ENCODE measurements around the gene AIG1.

AIG1 gene

DNA sequence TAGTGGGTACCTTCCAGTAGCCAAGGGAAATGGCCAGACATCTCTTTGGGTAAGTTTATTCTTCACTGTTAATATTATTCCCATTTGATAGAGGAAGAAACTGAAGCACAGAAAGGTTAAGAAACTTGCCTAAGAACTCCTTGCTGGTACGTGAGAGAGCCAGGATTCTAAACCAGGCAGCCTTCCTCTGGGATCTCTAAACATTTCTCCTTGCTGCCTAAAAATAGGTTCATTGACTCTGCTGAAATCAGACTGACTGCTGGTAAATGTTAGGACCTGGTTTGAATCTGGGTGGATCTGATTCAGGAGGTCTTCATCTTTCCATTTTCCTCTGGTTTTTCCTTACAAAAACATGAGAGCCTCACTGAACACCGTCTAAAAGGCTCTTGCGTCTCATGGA lies 186.9 kb downstream of the AIG1 start:
- no peak overlapping the region for H3K27ac ChIP-seq (ENCODE audit: poor library complexity, severe bottlenecking)
- no peaks in the 10 kb centered on the region for H3K27me3 ChIP-seq (ENCODE audit: insufficient read depth, poor library complexity, severe bottlenecking)
- H3K9me3 ChIP-seq (ENCODE audit: severe bottlenecking), result no peaks in the 10 kb centered on the region
- H3K4me1 ChIP-seq (ENCODE audit: insufficient read depth, poor library complexity, severe bottlenecking), result no peaks in the 10 kb centered on the region
- DNase-seq (ENCODE audit: low spot score) (no peak), ATAC-seq (ENCODE audit: low read depth) (no peak)
- H3K36me3 ChIP-seq (ENCODE audit: low read depth), result no peaks in the 10 kb centered on the region; the same call in 1 of the 2 replicates
- TF ChIP-seq, protein P1, sequence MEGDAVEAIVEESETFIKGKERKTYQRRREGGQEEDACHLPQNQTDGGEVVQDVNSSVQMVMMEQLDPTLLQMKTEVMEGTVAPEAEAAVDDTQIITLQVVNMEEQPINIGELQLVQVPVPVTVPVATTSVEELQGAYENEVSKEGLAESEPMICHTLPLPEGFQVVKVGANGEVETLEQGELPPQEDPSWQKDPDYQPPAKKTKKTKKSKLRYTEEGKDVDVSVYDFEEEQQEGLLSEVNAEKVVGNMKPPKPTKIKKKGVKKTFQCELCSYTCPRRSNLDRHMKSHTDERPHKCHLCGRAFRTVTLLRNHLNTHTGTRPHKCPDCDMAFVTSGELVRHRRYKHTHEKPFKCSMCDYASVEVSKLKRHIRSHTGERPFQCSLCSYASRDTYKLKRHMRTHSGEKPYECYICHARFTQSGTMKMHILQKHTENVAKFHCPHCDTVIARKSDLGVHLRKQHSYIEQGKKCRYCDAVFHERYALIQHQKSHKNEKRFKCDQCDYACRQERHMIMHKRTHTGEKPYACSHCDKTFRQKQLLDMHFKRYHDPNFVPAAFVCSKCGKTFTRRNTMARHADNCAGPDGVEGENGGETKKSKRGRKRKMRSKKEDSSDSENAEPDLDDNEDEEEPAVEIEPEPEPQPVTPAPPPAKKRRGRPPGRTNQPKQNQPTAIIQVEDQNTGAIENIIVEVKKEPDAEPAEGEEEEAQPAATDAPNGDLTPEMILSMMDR (IDR thresholded peaks at IDR 0.05; ENCODE audit: poor library complexity, severe bottlenecking), result no peak
- H3K4me3 ChIP-seq (ENCODE audit: severe bottlenecking), result no peak overlapping the region

DNA sequence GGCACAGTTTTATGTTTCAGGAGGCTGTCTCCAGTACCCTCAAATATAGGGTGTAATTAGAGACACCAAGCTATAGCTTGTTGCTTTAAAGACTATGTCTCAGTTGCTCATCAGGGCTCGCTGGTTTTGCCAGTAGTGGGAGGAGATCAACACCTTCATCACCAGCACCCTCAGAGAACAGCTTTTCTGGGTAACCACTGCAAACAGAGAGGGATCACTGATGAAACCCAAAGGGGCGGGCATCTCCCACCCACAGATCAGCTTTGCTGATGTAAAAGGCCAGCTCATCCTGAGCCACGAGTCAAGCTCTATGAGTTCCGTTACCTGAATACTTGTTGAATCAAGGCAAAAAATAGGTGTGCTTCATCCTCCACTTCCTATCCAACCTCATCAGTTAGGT lies 187.7 kb downstream of the AIG1 start:
- H3K27ac ChIP-seq (ENCODE audit: poor library complexity, severe bottlenecking), result no peak overlapping the region
- H3K36me3 ChIP-seq (ENCODE audit: low read depth), result no peaks in the 10 kb centered on the region; the same call in 1 of the 2 replicates
- H3K9me3 ChIP-seq (ENCODE audit: severe bottlenecking), result no peaks in the 10 kb centered on the region
- TF ChIP-seq, protein P1 (IDR thresholded peaks at IDR 0.05; ENCODE audit: poor library complexity, severe bottlenecking), result no peak
- ATAC-seq (ENCODE audit: low read depth), result no peak
- no peaks in the 10 kb centered on the region for H3K4me1 ChIP-seq (ENCODE audit: insufficient read depth, poor library complexity, severe bottlenecking)
- no peaks in the 10 kb centered on the region for H3K27me3 ChIP-seq (ENCODE audit: insufficient read depth, poor library complexity, severe bottlenecking)
- H3K4me3 ChIP-seq (ENCODE audit: severe bottlenecking), result no peak overlapping the region
- DNase-seq (ENCODE audit: low spot score), result no peak

DNA sequence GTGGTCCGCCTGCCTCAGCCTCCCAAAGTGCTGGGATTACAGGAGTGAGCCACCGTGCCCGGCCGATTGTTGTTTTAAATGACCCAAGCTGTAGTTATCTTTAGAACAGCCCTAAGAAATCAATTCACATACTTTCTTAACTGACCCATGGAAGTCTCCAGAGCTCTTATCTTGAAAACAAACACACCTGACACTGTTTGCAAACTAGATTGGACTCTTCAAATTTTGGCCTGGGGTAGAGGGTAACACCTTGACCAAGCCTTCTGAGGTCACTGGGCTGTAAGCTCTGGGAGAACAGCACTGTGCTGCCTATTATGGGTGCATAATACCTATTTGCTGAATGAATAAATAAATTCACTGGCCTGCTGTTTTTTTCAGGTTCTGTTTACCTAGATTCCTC lies 190.6 kb downstream of the AIG1 start:
- H3K27me3 ChIP-seq (ENCODE audit: insufficient read depth, poor library complexity, severe bottlenecking), result no peaks in the 10 kb centered on the region
- H3K27ac ChIP-seq (ENCODE audit: poor library complexity, severe bottlenecking), result no peak overlapping the region
- no peak overlapping the region for H3K4me3 ChIP-seq (ENCODE audit: severe bottlenecking)
- no peaks in the 10 kb centered on the region for H3K4me1 ChIP-seq (ENCODE audit: insufficient read depth, poor library complexity, severe bottlenecking)
- no peak for DNase-seq (ENCODE audit: low spot score)
- no peak for ATAC-seq (ENCODE audit: low read depth)
- no peaks in the 10 kb centered on the region for H3K9me3 ChIP-seq (ENCODE audit: severe bottlenecking)
- no peaks in the 10 kb centered on the region; the same call in 1 of the 2 replicates for H3K36me3 ChIP-seq (ENCODE audit: low read depth)
- TF ChIP-seq, protein P1 (IDR thresholded peaks at IDR 0.05; ENCODE audit: poor library complexity, severe bottlenecking), result no peak

DNA sequence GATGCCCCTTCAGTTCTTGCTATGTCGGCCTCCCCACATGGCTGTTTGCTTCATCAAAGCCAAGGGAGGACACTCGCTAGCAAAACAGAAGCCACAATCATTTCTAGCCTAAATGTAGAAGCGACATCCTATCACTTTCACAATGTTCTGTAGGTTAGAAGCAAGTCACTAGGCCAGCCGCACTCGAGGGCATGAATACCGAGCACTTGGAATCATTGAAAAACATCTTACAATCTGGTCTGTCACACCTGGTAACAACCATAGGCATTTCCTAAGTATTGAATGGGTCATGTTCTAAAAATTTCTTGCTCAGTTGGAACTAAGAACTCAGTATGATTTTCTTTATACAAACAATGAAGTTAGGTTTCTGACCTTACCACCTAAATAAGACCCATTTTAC lies 192.3 kb downstream of the AIG1 start:
- H3K4me3 ChIP-seq (ENCODE audit: severe bottlenecking), result no peak overlapping the region
- ATAC-seq (ENCODE audit: low read depth) (no peak), DNase-seq (ENCODE audit: low spot score) (no peak)
- TF ChIP-seq, protein P1 (IDR thresholded peaks at IDR 0.05; ENCODE audit: poor library complexity, severe bottlenecking), result no peak
- H3K9me3 ChIP-seq (ENCODE audit: severe bottlenecking), result no peaks in the 10 kb centered on the region
- no peaks in the 10 kb centered on the region for H3K27me3 ChIP-seq (ENCODE audit: insufficient read depth, poor library complexity, severe bottlenecking)
- no peaks in the 10 kb centered on the region; the same call in 1 of the 2 replicates for H3K36me3 ChIP-seq (ENCODE audit: low read depth)
- H3K27ac ChIP-seq (ENCODE audit: poor library complexity, severe bottlenecking), result no peak overlapping the region
- H3K4me1 ChIP-seq (ENCODE audit: insufficient read depth, poor library complexity, severe bottlenecking), result no peaks in the 10 kb centered on the region

DNA sequence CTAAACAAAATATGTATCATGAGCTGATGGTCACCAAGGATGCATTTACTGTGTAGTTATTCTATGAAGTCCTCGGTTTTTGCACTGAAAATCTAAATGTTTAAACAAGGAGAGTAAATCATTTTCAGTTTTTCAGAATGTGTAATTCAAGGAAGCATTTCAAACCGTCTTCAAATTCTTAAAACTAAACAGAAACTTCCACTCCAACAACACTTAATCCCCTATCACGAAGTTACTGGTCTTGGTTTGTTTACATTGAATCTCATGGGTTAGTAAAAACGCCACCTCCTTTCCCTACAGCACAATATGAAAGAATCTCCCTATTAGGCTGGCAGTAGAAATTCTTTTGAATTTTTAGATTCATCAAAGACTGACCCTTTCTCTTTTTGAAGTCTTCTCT lies 192.9 kb downstream of the AIG1 start:
- H3K9me3 ChIP-seq (ENCODE audit: severe bottlenecking), result no peaks in the 10 kb centered on the region
- no peak overlapping the region for H3K4me3 ChIP-seq (ENCODE audit: severe bottlenecking)
- TF ChIP-seq, protein P1 (IDR thresholded peaks at IDR 0.05; ENCODE audit: poor library complexity, severe bottlenecking), result no peak
- H3K27me3 ChIP-seq (ENCODE audit: insufficient read depth, poor library complexity, severe bottlenecking), result no peaks in the 10 kb centered on the region
- no peaks in the 10 kb centered on the region; the same call in 1 of the 2 replicates for H3K36me3 ChIP-seq (ENCODE audit: low read depth)
- ATAC-seq (ENCODE audit: low read depth) (no peak), DNase-seq (ENCODE audit: low spot score) (no peak)
- no peak overlapping the region for H3K27ac ChIP-seq (ENCODE audit: poor library complexity, severe bottlenecking)
- H3K4me1 ChIP-seq (ENCODE audit: insufficient read depth, poor library complexity, severe bottlenecking), result no peaks in the 10 kb centered on the region

Measured in RWPE2 (cell line).